ENCODE data around the gene SVIL. TPM values are rescaled to one million over a fixed set of nuclear protein-coding genes. Genes with fewer than 3 reads are reported as not detected.

Gene SVIL
- total and polyA plus RNA-seq, 2 of the 13 experiments (the other 11 are each of a cell fraction or from before 2014, with no cell fraction given): 3.9 to 12.1 TPM

DNA sequence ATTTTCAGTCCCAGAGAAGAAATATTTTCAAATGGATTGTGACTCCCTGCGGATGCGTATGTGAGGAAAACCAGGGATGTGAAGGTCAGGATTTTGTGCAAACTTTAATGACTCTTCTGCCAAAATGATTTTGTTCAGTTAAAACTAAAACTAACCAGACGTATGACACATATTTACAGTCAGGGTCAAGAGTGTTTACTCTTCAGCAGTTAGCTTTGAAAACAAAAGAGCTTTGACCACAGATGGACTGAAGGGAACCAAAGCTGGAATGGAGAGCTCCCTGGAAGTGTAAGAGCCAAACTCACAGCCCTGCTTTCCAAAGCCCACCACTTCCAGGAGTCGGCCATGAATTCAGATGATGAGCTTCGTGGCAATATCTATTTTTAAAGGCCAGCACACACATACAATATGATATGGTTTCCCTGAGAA is 15.5 kb downstream of the SVIL start (continued):
- no peak for TF ChIP-seq SOX13 (IDR thresholded peaks at IDR 0.05)
- peak in 1 of 2 experiments; percentile 84; a peak in 2 of 4 replicates for TF ChIP-seq SOX13 (CRISPR knock-in tag; conservative IDR thresholded peaks at IDR 0.05 in 1 of 2, IDR thresholded peaks at IDR 0.05 in 1 of 2)
- no peak for TF ChIP-seq NR3C1 (CRISPR knock-in tag; IDR thresholded peaks at IDR 0.05)
- no peak for TF ChIP-seq ZNF747 (CRISPR knock-in tag; IDR thresholded peaks at IDR 0.05; ENCODE audit: borderline replicate concordance)
- TF ChIP-seq RFX3 (CRISPR knock-in tag; IDR thresholded peaks at IDR 0.05): no peak
- TF ChIP-seq ADNP (CRISPR knock-in tag; IDR thresholded peaks at IDR 0.05): no peak
- TF ChIP-seq, protein P1, sequence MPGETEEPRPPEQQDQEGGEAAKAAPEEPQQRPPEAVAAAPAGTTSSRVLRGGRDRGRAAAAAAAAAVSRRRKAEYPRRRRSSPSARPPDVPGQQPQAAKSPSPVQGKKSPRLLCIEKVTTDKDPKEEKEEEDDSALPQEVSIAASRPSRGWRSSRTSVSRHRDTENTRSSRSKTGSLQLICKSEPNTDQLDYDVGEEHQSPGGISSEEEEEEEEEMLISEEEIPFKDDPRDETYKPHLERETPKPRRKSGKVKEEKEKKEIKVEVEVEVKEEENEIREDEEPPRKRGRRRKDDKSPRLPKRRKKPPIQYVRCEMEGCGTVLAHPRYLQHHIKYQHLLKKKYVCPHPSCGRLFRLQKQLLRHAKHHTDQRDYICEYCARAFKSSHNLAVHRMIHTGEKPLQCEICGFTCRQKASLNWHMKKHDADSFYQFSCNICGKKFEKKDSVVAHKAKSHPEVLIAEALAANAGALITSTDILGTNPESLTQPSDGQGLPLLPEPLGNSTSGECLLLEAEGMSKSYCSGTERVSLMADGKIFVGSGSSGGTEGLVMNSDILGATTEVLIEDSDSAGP (CRISPR knock-in tag; IDR thresholded peaks at IDR 0.05; ENCODE audit: borderline replicate concordance): no peak
- TF ChIP-seq TP53 (CRISPR knock-in tag; conservative IDR thresholded peaks at IDR 0.05): no peak
- TF ChIP-seq SETDB1 (CRISPR knock-in tag; IDR thresholded peaks at IDR 0.05; ENCODE audit: borderline replicate concordance): no peak
- TF ChIP-seq ZNF382 (CRISPR knock-in tag; IDR thresholded peaks at IDR 0.05; ENCODE audit: borderline replicate concordance): no peak
- TF ChIP-seq, protein P2, sequence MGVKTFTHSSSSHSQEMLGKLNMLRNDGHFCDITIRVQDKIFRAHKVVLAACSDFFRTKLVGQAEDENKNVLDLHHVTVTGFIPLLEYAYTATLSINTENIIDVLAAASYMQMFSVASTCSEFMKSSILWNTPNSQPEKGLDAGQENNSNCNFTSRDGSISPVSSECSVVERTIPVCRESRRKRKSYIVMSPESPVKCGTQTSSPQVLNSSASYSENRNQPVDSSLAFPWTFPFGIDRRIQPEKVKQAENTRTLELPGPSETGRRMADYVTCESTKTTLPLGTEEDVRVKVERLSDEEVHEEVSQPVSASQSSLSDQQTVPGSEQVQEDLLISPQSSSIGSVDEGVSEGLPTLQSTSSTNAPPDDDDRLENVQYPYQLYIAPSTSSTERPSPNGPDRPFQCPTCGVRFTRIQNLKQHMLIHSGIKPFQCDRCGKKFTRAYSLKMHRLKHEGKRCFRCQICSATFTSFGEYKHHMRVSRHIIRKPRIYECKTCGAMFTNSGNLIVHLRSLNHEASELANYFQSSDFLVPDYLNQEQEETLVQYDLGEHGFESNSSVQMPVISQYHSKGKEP (CRISPR knock-in tag; IDR thresholded peaks at IDR 0.05): no peak
- no peak for TF ChIP-seq CBX5 (CRISPR knock-in tag; IDR thresholded peaks at IDR 0.05; ENCODE audit: borderline replicate concordance)
- TF ChIP-seq, protein P3, sequence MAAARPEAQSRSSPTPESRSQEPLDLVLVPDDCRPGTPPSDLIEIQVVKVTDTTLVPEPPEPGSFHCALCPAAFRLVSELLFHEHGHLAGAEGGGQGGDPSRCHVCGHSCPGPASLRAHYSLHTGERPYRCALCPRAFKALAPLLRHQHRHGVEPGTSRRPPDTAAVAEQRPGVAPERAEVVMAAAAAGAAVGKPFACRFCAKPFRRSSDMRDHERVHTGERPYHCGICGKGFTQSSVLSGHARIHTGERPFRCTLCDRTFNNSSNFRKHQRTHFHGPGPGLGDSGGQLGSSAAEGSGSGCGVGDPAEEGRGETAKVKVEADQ (CRISPR knock-in tag; IDR thresholded peaks at IDR 0.05; ENCODE audit: borderline replicate concordance): no peak
- TF ChIP-seq ZNF274 (CRISPR knock-in tag; IDR thresholded peaks at IDR 0.05): no peak
- TF ChIP-seq, protein P4, sequence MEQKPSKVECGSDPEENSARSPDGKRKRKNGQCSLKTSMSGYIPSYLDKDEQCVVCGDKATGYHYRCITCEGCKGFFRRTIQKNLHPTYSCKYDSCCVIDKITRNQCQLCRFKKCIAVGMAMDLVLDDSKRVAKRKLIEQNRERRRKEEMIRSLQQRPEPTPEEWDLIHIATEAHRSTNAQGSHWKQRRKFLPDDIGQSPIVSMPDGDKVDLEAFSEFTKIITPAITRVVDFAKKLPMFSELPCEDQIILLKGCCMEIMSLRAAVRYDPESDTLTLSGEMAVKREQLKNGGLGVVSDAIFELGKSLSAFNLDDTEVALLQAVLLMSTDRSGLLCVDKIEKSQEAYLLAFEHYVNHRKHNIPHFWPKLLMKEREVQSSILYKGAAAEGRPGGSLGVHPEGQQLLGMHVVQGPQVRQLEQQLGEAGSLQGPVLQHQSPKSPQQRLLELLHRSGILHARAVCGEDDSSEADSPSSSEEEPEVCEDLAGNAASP (CRISPR knock-in tag; IDR thresholded peaks at IDR 0.05; ENCODE audit: borderline replicate concordance): no peak
- peak; percentile 35; the same call in 1 of the 2 replicates for TF ChIP-seq NCOA2 (CRISPR knock-in tag; IDR thresholded peaks at IDR 0.05)
- no peak for TF ChIP-seq FOXA1 (IDR thresholded peaks at IDR 0.05)
- TF ChIP-seq FOXA1 (CRISPR knock-in tag; IDR thresholded peaks at IDR 0.05): peak; percentile 90
- TF ChIP-seq, protein P5, sequence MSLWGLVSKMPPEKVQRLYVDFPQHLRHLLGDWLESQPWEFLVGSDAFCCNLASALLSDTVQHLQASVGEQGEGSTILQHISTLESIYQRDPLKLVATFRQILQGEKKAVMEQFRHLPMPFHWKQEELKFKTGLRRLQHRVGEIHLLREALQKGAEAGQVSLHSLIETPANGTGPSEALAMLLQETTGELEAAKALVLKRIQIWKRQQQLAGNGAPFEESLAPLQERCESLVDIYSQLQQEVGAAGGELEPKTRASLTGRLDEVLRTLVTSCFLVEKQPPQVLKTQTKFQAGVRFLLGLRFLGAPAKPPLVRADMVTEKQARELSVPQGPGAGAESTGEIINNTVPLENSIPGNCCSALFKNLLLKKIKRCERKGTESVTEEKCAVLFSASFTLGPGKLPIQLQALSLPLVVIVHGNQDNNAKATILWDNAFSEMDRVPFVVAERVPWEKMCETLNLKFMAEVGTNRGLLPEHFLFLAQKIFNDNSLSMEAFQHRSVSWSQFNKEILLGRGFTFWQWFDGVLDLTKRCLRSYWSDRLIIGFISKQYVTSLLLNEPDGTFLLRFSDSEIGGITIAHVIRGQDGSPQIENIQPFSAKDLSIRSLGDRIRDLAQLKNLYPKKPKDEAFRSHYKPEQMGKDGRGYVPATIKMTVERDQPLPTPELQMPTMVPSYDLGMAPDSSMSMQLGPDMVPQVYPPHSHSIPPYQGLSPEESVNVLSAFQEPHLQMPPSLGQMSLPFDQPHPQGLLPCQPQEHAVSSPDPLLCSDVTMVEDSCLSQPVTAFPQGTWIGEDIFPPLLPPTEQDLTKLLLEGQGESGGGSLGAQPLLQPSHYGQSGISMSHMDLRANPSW (CRISPR knock-in tag; IDR thresholded peaks at IDR 0.05; ENCODE audit: borderline replicate concordance): no peak
- TF ChIP-seq, protein P6, sequence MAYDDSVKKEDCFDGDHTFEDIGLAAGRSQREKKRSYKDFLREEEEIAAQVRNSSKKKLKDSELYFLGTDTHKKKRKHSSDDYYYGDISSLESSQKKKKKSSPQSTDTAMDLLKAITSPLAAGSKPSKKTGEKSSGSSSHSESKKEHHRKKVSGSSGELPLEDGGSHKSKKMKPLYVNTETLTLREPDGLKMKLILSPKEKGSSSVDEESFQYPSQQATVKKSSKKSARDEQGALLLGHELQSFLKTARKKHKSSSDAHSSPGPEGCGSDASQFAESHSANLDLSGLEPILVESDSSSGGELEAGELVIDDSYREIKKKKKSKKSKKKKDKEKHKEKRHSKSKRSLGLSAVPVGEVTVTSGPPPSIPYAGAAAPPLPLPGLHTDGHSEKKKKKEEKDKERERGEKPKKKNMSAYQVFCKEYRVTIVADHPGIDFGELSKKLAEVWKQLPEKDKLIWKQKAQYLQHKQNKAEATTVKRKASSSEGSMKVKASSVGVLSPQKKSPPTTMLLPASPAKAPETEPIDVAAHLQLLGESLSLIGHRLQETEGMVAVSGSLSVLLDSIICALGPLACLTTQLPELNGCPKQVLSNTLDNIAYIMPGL (CRISPR knock-in tag; IDR thresholded peaks at IDR 0.05; ENCODE audit: borderline replicate concordance in 1 of 2, low read depth in 1 of 2): no peak
